ENCODE data around the gene BOLL.
"Not testable (repeated sequence)": the region's sequence is repeated elsewhere in the genome, so short reads cannot be mapped to it uniquely, and the experiment has no call there.

BOLL gene

GRCh38 chr2:197705912-197706838 is 78.9 kb downstream of the BOLL start:
- DNase-seq (ENCODE audit: low read depth): no peak

- DNase-seq (ENCODE audit: low read depth): peak; percentile 81
These were observed 79.8 kb downstream of the BOLL start, which contains the start of gene MARS2 for GRCh38 chr2:197705121-197705911. Gene MARS2, plus strand, starts transcription at chr2:197705369. Its CDS starts 37 bp downstream, at chr2:197705406.

- DNase-seq (ENCODE audit: low read depth): peak; percentile 26
These were observed 80.5 kb downstream of the BOLL start for GRCh38 chr2:197704434-197705120.

DNA sequence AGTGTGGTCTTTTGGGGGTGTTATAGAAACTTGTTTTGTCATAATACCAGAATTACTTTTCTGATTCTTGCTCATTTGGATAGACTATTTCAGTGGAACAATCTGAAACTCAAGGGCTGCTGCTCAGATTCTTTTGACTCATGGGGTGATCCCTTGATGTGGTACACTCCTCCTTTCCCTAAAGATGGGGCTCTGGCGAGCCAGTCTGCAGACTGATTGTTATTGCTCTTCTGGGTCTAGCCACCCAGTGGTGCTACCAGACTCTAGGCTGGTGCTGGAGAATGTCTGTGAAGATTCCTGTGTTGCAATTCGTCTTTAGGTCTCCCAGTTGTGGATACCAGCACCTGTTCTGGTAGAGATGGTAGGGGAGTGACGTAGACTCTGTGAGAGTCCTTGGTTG is 84.2 kb downstream of the BOLL start:
- no peak for DNase-seq (ENCODE audit: low read depth)

- not testable (repeated sequence) for DNase-seq (ENCODE audit: low read depth)
These were observed 85.4 kb downstream of the BOLL start for GRCh38 chr2:197699724-197700123.

- DNase-seq (ENCODE audit: low read depth): not testable (repeated sequence)
These were observed 88.5 kb downstream of the BOLL start for GRCh38 chr2:197696571-197696970.

DNA sequence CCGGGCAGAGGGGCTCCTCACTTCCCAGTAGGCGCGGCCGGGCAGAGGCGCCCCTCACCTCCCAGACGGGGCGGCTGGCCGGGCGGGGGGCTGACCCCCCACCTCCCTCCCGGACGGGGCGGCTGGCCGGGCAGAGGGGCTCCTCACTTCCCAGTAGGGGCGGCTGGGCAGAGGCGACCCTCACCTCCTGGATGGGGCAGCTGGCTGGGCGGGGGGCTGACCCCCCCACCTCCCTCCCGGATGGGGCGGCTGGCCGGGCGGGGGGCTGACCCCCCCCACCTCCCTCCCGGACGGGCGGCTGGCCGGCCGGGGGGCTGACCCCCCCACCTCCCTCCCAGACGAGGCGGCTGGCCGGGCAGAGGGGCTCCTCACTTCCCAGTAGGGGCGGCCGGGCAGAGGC is 89.1 kb downstream of the BOLL start:
- DNase-seq (ENCODE audit: low read depth): not testable (repeated sequence)

- DNase-seq (ENCODE audit: low read depth): not testable (repeated sequence)
These were observed 89.9 kb downstream of the BOLL start for GRCh38 chr2:197695206-197695605.

DNA sequence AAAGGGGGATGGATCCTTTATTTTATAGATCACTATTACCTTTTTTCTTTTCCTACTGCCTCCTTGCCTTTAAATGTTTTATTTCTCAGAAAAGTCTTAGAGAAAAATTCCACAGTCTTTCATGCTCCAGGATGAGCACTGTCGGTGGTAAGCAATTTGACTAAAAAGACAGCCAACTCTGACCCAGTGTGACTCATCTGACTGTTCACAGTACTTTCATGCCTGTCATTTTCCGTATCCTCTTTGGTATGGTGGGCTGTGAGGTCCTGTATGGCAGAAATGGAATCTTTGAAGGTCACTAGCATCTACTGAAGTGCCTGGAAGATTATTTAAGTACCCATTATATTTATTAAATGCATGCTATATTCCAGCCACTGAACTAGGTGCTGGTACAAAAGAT is 107.6 kb downstream of the BOLL start:
- no peak for DNase-seq (ENCODE audit: low read depth)

DNA sequence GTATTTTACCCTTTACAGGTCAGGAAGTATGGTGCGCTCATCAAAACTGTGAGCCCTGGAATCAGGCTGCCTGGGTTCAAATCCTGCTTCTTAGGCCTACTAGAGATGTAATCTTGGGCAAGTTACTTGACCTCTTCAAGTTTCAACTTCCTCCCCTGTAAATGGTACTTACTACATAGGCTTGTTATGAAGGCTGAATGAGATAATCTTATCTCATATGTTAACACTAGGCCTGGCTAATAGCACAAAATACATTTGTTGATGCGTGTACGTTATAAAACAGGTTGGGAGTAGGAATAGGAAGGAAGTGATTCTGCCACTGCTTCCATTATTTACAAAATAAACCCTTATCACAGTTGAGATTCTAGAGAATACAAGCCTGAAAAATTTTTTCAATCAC is 108.1 kb downstream of the BOLL start:
- no peak for DNase-seq (ENCODE audit: low read depth)
